Glomerular visceral epithelial cell (primary cell): ENCODE results near the gene EPB41L3.

Source experiments
- DNase-seq: peaks from one replicate; pipeline ENCODE4 v3.0.0-alpha.2; 2016; ENCODE audit errors: extremely low spot score

Gene EPB41L3

DNA sequence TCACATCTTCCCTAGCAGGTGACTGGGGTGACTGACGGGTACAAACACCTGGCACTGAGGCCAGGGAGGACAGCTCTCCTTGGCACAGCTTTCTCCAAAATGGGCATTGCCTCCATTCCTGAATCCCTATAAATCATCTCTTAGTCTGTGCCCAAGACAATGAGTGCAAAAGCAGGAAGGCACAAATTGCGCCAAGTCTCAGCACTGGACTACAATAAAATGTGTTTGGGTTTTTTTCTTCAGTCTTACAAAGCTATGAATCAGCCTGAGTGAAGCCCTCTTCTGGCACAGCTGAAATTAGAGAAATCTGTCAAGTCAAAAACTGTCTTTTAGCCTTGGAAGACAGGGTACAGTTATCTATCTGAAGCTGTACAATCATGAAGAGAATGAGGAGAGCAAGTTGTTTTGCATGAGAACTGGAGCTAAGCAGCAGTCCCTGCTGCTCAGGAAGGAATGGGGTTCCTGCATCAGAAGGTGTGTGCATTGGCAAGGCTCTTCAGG lies 90.8 kb downstream of the EPB41L3 start:
- DNase-seq = no peak

GRCh38 chr18:5451871-5452270 lies 91.9 kb downstream of the EPB41L3 start:
- DNase-seq = no peak

- DNase-seq = peak; percentile 39
Observed at GRCh38 chr18:5451150-5451549, 92.6 kb downstream of the EPB41L3 start.

- no peak for DNase-seq
Observed at GRCh38 chr18:5449858-5450509, 93.8 kb downstream of the EPB41L3 start.

DNA sequence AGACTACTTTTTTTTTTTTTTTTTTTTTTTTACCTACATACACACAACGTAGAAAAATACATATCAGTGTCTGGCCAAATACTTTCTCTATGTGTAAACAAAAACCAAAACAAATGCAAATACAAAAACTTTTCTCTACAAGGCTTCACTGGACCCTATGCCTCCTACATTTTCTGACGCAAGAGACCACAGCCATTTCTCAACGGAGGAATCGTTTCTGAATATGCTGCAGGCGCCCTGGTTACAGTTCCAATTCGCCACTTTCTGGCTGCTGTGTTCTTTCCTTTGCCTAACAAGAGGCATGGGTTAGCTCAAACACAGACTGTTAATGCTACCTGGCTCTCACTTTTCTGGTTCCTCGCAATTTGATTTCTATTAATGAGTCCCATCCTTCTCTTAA lies 96.4 kb downstream of the EPB41L3 start:
- DNase-seq = no peak

DNA sequence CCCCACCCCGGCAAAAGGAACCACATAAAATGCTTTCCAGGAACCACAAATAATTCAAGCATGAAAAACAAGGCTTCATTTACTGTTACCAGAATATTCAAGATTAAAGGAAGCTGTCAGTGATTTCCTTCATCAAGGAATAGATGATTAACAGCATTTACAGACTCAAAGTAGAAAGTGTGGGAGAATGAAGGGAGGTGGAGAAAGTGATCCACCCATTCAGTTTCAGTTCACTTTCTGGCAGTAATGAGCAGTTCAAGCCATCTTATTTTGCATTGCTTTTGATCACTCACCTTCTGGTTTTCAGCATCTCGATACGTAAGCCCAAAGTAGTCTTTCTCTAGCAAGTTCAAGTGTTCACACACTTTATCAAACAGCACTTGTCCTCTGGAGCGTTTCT lies 99.0 kb downstream of the EPB41L3 start:
- no peak for DNase-seq

DNA sequence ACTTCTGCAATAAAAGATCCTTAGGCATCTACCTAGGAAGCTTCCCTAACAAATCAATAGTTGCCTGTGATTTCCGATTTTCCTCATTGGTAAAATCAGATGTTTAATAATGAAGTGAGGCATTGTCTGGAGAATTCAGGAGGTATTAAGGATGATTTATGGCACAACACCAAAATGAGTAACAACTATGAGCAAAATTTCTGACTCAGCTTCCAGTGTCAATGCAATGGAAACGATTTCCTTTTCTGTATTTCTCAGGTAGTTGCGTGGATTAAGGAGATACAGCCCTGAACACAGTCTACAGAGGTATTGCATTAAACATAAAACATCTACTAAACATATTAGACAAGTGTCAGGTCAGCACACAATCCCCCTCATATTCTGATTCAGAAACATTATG lies 99.5 kb downstream of the EPB41L3 start:
- DNase-seq = no peak

GRCh38 chr18:5439986-5440696 lies 103.7 kb downstream of the EPB41L3 start:
- DNase-seq = no peak

DNA sequence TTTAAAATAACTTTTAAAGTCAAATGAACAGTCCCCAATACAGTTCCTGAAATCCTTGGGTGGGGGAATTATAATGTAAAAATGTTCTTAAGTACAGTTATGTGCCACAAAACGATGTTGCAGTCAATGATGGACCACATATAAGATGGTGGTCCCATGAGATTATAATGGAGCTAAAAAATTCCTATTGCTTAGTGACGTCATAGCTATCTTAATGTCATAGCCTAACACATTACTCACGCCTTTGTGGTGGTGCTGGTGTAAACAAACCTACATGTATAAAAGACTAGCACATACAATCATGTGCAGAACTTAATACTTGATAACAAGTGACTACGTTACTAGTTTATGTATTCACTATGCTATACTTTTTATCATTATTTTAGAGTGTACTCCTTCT lies 109.4 kb downstream of the EPB41L3 start:
- no peak for DNase-seq

DNA sequence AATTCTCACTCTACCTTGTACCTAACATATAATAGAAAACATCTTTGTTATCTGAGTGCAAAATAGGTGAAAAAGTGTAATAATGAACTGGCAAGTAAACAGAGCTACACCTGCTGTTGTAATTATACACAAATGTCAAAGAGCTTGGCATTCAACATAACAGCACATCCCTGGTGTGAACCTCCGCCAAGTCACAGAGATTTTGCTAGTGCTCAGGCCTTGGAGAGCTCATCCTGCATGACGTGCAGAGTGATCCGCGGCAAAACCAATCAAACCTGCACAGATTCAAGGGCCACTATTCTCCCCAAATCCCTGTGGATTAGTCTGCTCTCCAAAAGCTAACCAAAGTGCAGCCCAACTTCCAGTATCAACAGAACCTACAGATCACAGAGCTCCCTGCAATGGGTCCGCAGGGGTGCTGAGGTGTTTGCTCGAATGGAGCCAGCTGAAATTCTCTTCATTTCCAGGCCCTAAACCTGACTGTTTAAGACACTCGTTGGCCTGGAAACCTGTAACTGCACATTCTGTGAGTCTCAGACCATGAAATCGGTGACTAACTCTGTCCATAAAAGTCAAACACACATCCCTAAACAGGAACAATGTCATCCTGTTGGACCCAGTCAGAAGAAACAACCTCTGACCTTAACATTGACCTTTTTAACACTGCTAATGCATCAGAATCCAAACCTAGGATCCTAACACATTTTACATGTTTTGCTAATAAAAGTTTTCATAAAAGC lies 111.8 kb downstream of the EPB41L3 start:
- DNase-seq = no peak

GRCh38 chr18:5430131-5430530 lies 113.7 kb downstream of the EPB41L3 start:
- no peak for DNase-seq

GRCh38 chr18:5429681-5430080 lies 114.1 kb downstream of the EPB41L3 start:
- no peak for DNase-seq

GRCh38 chr18:5425721-5426120 lies 118.1 kb downstream of the EPB41L3 start:
- no peak for DNase-seq

DNA sequence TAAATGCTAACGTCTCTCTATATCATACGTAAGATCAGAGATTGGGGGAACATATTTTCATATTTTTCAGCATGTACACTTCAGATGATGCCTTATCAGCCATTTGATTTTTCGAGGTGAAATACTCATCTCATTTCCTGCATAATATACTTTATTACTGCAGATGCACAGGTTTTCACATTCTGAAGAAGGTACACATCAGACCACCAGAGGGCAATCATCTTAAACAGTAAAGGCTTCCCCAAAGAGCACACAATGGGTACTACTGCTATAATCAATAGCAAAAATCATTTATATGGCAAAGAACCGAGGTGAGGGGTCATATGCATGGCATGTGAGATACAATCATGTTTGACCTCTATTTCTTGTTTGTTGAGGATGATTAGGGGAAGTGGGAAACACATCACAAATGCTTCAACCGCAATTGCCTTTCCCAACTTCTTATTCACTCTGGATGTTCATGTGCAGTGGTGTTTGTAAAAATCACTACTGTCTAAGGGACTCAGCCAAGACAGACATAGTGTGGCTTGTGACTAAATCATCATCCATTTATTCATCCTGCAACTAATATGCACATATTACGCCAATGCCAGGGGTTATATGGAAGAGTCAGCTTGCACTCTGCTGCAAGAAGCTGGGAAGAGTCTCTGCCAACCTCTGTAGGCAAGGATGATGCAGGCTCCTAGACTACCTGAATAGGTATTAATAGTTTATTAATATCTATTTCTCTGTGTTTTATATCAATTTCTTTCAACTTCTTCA lies 118.7 kb downstream of the EPB41L3 start:
- DNase-seq = peak; percentile 53

DNA sequence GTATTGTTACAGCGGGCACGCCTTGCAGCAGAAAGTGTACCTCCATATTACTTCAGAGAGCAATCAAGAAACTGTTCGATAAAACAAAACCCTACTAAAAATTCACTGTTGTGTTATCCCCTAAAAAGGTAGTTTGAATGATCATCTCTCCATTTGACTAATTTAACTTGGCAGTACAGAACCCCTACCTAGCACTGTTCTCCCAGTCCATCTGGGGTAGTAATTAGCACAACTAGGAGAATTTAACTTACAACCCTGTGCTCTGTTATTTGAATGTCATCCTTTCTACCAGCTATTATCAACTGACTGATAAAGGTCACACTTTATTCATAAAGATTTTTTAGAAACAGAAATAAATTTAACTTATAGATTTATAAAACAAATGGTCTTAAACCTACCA lies 121.2 kb downstream of the EPB41L3 start:
- no peak for DNase-seq

DNA sequence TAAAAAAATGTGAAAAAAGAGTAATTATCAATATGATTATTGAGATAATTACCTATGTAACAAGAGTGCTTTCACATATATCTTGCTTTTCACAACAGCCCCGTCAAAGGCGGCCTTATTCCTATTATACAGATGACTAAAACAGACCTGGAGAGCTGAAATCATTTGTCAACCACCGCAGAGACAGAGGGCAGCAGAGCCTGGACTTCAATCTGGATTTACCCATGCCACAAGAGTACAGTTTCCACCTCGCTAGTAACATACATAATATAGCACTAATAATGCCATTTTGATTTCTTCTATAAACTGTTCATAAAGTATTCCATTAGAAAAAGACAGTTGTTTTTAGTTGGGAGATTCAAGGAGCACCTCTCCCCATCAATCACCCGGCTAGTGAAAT lies 121.8 kb downstream of the EPB41L3 start:
- DNase-seq = no peak

DNA sequence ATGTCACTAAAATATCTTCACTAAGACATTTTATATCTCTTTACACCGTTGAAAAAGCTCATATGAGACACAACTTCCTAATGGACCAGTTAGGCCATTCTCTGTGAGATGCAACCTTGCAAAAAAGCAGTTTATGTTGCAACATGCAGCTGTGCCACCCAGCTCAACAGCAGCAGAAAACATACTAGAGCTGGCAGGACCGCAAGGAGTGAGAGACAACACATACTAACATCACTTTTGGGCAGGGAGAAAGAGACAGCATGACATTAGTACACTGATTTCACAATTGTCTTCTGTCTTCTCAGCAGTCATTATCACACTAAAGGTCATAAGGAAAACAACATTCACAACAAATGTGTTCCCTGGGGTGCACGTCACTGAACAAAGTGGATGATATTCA lies 122.9 kb downstream of the EPB41L3 start:
- no peak for DNase-seq

DNA sequence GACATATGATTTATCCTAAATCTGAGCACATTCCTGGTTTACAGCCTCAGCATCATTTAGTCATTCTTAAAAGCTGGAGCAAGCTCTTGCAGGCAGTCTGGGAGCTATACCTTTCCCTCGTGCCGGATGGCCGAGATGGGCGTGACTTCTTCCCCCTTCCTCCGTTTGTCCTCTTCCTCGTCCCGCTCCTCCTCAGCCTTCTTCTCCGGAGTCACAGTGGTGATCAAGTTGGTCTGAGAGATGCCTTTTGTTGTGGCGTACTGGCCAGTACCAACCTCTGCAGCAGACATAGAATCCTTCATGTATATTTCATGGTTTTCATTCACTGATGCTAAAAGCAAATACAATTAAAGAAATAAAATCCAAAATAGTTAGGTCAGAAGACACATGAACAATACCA lies 124.2 kb downstream of the EPB41L3 start:
- DNase-seq = no peak

DNA sequence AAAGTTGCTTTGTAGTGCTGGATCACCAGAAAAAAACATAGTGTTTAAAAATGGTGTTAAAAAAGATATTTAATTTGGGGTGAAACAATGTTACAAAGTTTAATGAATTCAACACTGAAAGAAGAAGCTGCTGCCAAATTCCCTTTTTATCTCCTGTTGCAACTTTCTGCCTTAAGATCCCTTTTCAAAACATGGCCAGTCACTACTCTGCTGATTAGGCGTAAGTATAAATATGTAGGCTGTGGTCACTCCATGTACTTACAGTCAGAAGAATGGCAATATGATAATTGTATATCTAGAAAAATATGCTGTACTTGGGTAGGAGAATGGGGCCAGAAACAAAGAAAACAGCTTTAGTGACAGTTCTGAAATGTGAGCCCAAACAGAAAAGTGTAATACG lies 124.8 kb downstream of the EPB41L3 start:
- no peak for DNase-seq

GRCh38 chr18:5417342-5417741 lies 126.5 kb downstream of the EPB41L3 start:
- DNase-seq = no peak

DNA sequence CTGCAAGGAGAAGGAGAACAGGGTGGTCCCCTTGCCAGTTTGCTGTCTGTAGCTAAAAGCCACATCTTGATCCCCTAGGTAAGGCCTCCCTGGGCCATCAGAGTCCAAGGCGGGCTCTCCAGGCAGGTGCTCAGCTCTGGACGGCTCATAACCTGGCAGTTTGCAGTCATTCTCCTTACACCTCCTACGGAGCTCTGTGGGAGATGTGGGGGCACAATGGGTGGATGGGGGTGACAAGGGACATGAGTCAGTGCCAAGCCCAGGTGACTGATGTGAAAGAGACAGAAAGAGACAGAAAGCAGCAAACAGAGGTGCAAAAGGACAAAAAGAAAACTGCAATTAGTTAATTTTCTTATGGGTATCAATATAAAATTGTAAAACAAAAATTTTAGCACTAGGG lies 127.7 kb downstream of the EPB41L3 start:
- no peak for DNase-seq

GRCh38 chr18:5415665-5416064 lies 128.1 kb downstream of the EPB41L3 start:
- DNase-seq = no peak
